Naive thymus-derived CD8-positive, alpha-beta T cell (primary cell): ENCODE data around the gene ERMARD. TPM values are rescaled to one million over a fixed set of nuclear protein-coding genes. Genes with fewer than 3 reads are reported as not detected.

Experiments
- ATAC-seq, 2 donors: fragments of 150-1000 bp; cut with Tn5 transposase in 1 of 2; sonication (Bioruptor Pico), chemical (Tn5 transposase) in 1 of 2; 1 replicate in 1 of 2; 2 replicates in 1 of 2; pipeline ENCODE4 v1.10.0; 2021; ENCODE audit warnings: mild to moderate bottlenecking in 2 of 2, moderate library complexity in 2 of 2
- POLR2A ChIA-PET: fragments of 350-600 bp; sonication (Branson Sonifier 250); formaldehyde crosslinking; loops from one replicate; lab custom pipeline; 2021; ENCODE audit warnings: antibody characterized with exemption; lab: Charles Lee
- DNase-seq, 10 donors: peaks; one replicate each; pipeline versions ENCODE4 v3.0.0 to v3.0.0-alpha.2; 2020 to 2022
- H3K27ac Mint-ChIP-seq, 10 donors: one replicate each; pipeline ENCODE4 v1.8.0; 2020 to 2022; ENCODE audit warnings: mild to moderate bottlenecking in 10 of 10, mixed read lengths in 10 of 10, moderate library complexity in 4 of 10, inconsistent platforms in 1 of 10
- H3K27me3 Mint-ChIP-seq, 5 donors: one replicate each; pipeline ENCODE4 v1.8.0; 2021 to 2022; ENCODE audit warnings: mixed read lengths in 5 of 5
- H3K36me3 Mint-ChIP-seq, 3 donors: one replicate each; pipeline ENCODE4 v1.8.0; 2020 to 2022; ENCODE audit warnings: mixed read lengths in 3 of 3, mild to moderate bottlenecking in 2 of 3, inconsistent platforms in 1 of 3
- H3K4me1 Mint-ChIP-seq, 4 donors: one replicate each; pipeline ENCODE4 v1.8.0; 2021 to 2022; ENCODE audit warnings: mixed read lengths in 4 of 4
- H3K4me3 Mint-ChIP-seq, 10 donors: one replicate each; pipeline ENCODE4 v1.8.0; 2020 to 2022; ENCODE audit warnings: mild to moderate bottlenecking in 10 of 10, mixed read lengths in 10 of 10, moderate library complexity in 6 of 10, inconsistent platforms in 1 of 10
- H3K9me3 Mint-ChIP-seq, 9 donors: one replicate each; pipeline ENCODE4 v1.8.0; 2020 to 2022; ENCODE audit warnings: mixed read lengths in 9 of 9, mild to moderate bottlenecking in 3 of 9, inconsistent platforms in 1 of 9, moderate library complexity in 1 of 9
- polyA plus RNA-seq, 3 donors: library from polyadenylated mRNA; unstranded; fragments of 300-500 nt; fragmentation: Illumina TruSeq; gene quantifications; one replicate each; pipeline ENCODE4 v1.2.3, GENCODE V29; 2021
- total RNA-seq, 8 experiments: library from RNA in 2 of 8; stranded (reverse) in 2 of 8; gene quantifications; one replicate each; pipeline ENCODE4 v1.2.3 and lab custom pipeline; 2021 to 2026

Gene ERMARD
- total and polyA plus RNA-seq, 5 experiments from 2014 or later, result 9.2 to 41.5 (median 12.4) TPM

GRCh38 chr6:169775321-169775720, 23.9 kb downstream of the ERMARD start:
- Mint-ChIP-seq H3K36me3 (peaks cover 0 to 74% (median 27%) of the 10 kb centered on the region in 3 donors), H3K4me1 (no peaks in the 10 kb centered on the region), H3K4me3 (no peak overlapping the region), H3K27ac (peak overlapping the region in 1 of 10 donors; percentile 38), H3K9me3 (peaks cover 0 to 1% (median 0%) of the 10 kb centered on the region in 9 donors), H3K27me3 (no peaks in the 10 kb centered on the region)
- ATAC-seq (no peak), DNase-seq (no peak)
- POLR2A ChIA-PET, result interaction anchor here (0.6 kb wide), 1 partner anchor 562 kb away, joined by 3 read pairs; no protein-coding TSS in a partner anchor

GRCh38 chr6:169776379-169776778, 25.0 kb downstream of the ERMARD start:
- Mint-ChIP-seq H3K27ac (no peak overlapping the region), H3K36me3 (peaks cover 8 to 76% (median 37%) of the 10 kb centered on the region in 3 donors), H3K4me1 (no peaks in the 10 kb centered on the region), H3K4me3 (no peak overlapping the region), H3K27me3 (no peaks in the 10 kb centered on the region), H3K9me3 (peaks cover 0 to 6% (median 2%) of the 10 kb centered on the region in 9 donors)
- DNase-seq, result no peak
- ATAC-seq, result no peak
- POLR2A ChIA-PET, result no interaction called here

GRCh38 chr6:169777896-169778295, 26.5 kb downstream of the ERMARD start:
- peaks cover 12 to 69% (median 34%) of the 10 kb centered on the region in 3 donors for H3K36me3 Mint-ChIP-seq
- H3K27me3 Mint-ChIP-seq, result no peaks in the 10 kb centered on the region
- no peak for ATAC-seq
- POLR2A ChIA-PET, result no interaction called here
- no peak for DNase-seq
- H3K9me3 Mint-ChIP-seq, result peaks cover 0 to 11% (median 2%) of the 10 kb centered on the region in 9 donors
- no peak overlapping the region for H3K27ac Mint-ChIP-seq
- no peaks in the 10 kb centered on the region for H3K4me1 Mint-ChIP-seq
- H3K4me3 Mint-ChIP-seq, result no peak overlapping the region

DNA sequence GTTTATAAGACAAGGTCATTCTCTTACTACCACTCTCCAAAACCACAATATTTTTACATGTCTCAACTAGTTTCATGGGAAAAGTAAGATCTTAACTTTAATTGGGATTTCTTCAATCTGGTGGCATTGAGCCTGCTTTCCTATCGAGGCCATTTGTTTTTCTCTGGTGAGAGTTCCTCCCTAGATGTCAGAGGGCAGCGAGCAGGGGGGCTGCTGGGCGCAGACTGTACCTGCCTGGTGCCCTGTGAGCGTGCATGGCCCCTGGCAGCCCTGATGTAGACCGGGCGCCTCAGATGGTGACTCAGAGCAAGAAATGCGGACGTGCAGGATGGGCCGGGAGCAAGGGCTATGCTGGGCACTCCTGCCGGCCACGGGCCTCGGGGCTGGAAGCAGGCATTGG, 27.2 kb downstream of the ERMARD start:
- Mint-ChIP-seq H3K4me1 (no peaks in the 10 kb centered on the region), H3K4me3 (no peak overlapping the region), H3K27ac (no peak overlapping the region), H3K9me3 (peaks cover 0 to 16% (median 3%) of the 10 kb centered on the region in 9 donors), H3K27me3 (no peaks in the 10 kb centered on the region), H3K36me3 (peaks cover 17 to 69% (median 38%) of the 10 kb centered on the region in 3 donors)
- POLR2A ChIA-PET, result no interaction called here
- DNase-seq (no peak), ATAC-seq (no peak)

GRCh38 chr6:169779092-169779815, 27.8 kb downstream of the ERMARD start:
- Mint-ChIP-seq H3K36me3 (peaks cover 21 to 70% (median 44%) of the 10 kb centered on the region in 3 donors), H3K9me3 (peaks cover 0 to 21% (median 3%) of the 10 kb centered on the region in 9 donors), H3K4me3 (no peak overlapping the region), H3K27ac (no peak overlapping the region), H3K4me1 (no peaks in the 10 kb centered on the region), H3K27me3 (no peaks in the 10 kb centered on the region)
- POLR2A ChIA-PET, result no interaction called here
- DNase-seq, result no peak
- ATAC-seq, result no peak

DNA sequence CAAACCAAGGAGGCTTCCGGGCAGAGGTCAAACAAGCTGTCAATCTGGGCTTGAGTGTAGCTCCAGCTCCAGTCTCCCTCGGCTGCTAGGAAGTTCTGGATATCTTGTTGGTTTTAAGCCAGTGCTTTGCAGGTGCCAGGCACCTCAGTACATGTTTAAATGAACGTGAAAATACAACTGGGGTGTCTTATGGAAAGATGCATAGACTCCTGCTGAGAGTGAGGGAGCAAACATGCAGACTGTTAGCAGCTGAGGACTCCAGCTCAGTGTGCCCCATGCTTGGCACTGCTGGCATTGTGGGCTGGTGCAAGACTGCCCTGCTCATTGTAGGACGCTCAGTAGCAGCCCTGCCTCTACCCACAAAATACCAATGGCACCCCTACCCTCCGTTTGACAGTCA, 28.5 kb downstream of the ERMARD start:
- H3K36me3 Mint-ChIP-seq, result peaks cover 21 to 71% (median 45%) of the 10 kb centered on the region in 3 donors
- ATAC-seq, result no peak
- DNase-seq, result no peak
- no peak overlapping the region for H3K4me3 Mint-ChIP-seq
- peaks cover 0 to 21% (median 3%) of the 10 kb centered on the region in 9 donors for H3K9me3 Mint-ChIP-seq
- POLR2A ChIA-PET, result no interaction called here
- H3K4me1 Mint-ChIP-seq, result no peaks in the 10 kb centered on the region
- H3K27ac Mint-ChIP-seq, result no peak overlapping the region
- no peaks in the 10 kb centered on the region for H3K27me3 Mint-ChIP-seq

- no peak overlapping the region for H3K27ac Mint-ChIP-seq
- ATAC-seq (no peak), DNase-seq (no peak)
- H3K4me3 Mint-ChIP-seq, result no peak overlapping the region
- H3K4me1 Mint-ChIP-seq, result no peaks in the 10 kb centered on the region
- H3K27me3 Mint-ChIP-seq, result no peaks in the 10 kb centered on the region
- POLR2A ChIA-PET, result no interaction called here
- H3K9me3 Mint-ChIP-seq, result peaks cover 0 to 21% (median 3%) of the 10 kb centered on the region in 9 donors
- peaks cover 21 to 67% (median 42%) of the 10 kb centered on the region in 3 donors for H3K36me3 Mint-ChIP-seq
Measured at GRCh38 chr6:169780571-169781091, 29.2 kb downstream of the ERMARD start.

DNA sequence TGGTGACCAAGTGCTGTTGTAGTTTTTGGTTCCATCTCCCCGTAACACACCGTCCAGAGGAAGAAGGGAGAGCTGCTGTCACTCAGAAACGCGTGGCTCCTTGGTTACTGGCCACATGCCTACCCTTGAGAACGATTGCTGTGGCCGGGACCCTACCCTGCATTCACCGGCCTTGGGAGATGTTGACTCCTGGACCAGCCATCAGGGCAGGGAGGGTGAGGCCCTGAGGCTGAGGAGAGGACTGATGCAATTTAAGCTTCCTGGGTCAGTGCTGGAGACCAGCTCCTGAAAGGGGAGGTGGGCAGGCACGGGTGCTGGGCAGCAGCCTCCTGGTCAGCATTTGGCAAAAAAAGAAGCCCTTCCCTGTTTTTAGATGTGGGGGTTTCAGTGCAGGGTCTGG, 31.5 kb downstream of the ERMARD start:
- Mint-ChIP-seq H3K9me3 (peaks cover 0 to 21% (median 3%) of the 10 kb centered on the region in 9 donors), H3K4me1 (no peaks in the 10 kb centered on the region), H3K27me3 (no peaks in the 10 kb centered on the region), H3K36me3 (peaks cover 21 to 47% (median 35%) of the 10 kb centered on the region in 3 donors), H3K27ac (no peak overlapping the region), H3K4me3 (no peak overlapping the region)
- POLR2A ChIA-PET, result no interaction called here
- ATAC-seq (no peak), DNase-seq (no peak)

DNA sequence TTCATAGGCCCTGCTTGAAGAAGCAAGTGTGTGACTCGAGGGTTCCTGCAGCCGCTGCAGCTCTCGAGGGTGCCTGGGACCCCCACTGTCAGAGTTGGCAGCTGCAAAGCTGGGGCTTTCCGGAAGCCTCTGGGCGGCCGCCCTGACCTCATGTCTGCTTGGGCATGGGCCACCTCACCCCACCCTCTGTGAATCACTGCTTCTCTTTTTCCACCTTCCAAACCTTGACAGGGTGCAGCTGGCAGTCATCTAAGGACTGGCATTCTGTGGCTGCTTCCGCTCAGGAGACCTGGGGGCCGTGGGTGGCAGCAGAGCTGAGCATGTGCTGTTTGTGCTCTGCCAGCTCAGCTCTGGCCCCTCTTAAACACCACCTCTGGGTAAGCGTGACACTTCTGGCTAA, 32.0 kb downstream of the ERMARD start:
- POLR2A ChIA-PET, result no interaction called here
- no peak overlapping the region for H3K27ac Mint-ChIP-seq
- H3K4me1 Mint-ChIP-seq, result no peaks in the 10 kb centered on the region
- no peaks in the 10 kb centered on the region for H3K27me3 Mint-ChIP-seq
- H3K9me3 Mint-ChIP-seq, result peaks cover 0 to 21% (median 3%) of the 10 kb centered on the region in 9 donors
- no peak for DNase-seq
- no peak overlapping the region for H3K4me3 Mint-ChIP-seq
- no peak for ATAC-seq
- peaks cover 21 to 44% (median 35%) of the 10 kb centered on the region in 3 donors for H3K36me3 Mint-ChIP-seq

DNA sequence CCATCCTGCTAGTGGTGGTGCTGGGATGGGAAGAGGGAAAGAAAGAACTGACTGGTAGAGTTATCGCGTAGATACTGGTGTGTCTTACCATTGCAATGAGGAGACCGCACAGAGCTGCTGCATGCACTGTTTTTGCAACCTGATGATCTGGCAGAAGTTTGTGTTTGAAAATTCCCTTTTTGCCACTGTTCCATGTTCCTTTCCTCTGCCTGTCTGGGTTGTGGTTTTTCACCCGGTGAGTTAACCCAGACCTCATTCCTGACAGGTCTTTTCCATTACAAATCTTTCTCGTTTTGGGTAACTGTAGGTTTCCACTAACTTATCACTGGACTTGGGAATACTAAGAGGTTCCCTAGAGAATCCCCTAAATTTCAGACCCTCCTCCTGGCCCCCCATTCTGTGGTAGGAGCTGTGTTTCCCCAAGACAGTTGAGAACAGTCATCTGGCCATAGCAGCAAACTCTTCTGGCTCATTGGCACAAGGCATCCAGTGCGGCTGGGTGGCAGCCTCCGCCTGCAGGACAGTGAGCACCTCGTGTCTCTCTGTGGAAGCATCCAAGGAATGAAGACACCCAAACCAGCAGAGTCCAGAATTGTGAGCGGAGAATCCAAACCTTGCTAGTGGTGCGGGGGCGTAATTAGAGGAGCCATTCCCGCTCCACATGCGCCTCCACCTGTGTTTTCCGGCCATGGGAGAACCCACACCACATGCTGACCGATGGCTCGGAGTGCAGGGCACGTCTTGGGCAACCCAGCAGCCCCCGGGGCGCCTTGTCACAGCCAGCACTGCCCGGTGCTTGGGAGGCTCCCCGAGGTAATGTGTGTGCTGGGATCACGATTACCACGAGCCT, 32.8 kb downstream of the ERMARD start:
- Mint-ChIP-seq H3K36me3 (peaks cover 21 to 37% (median 33%) of the 10 kb centered on the region in 3 donors), H3K4me1 (peaks cover 0 to 2% (median 0%) of the 10 kb centered on the region in 4 donors), H3K27ac (no peak overlapping the region), H3K9me3 (peaks cover 0 to 21% (median 3%) of the 10 kb centered on the region in 9 donors), H3K4me3 (no peak overlapping the region), H3K27me3 (peaks cover 0 to 3% (median 0%) of the 10 kb centered on the region in 5 donors)
- no peak for ATAC-seq
- POLR2A ChIA-PET, result no interaction called here
- no peak for DNase-seq

GRCh38 chr6:169784821-169785340, 33.5 kb downstream of the ERMARD start:
- Mint-ChIP-seq H3K36me3 (peaks cover 21 to 32% (median 31%) of the 10 kb centered on the region in 3 donors), H3K27ac (no peak overlapping the region), H3K9me3 (peaks cover 0 to 21% (median 3%) of the 10 kb centered on the region in 9 donors), H3K4me1 (peaks cover 1 to 6% (median 3%) of the 10 kb centered on the region in 4 donors), H3K4me3 (no peak overlapping the region), H3K27me3 (peaks cover 0 to 3% (median 0%) of the 10 kb centered on the region in 5 donors)
- DNase-seq (no peak), ATAC-seq (no peak)
- POLR2A ChIA-PET, result no interaction called here

- ATAC-seq, result no peak
- DNase-seq, result no peak
- Mint-ChIP-seq H3K4me1 (peaks cover 2 to 12% (median 9%) of the 10 kb centered on the region in 4 donors), H3K27me3 (peaks cover 0 to 5% (median 4%) of the 10 kb centered on the region in 5 donors), H3K27ac (no peak overlapping the region), H3K9me3 (peaks cover 0 to 21% (median 3%) of the 10 kb centered on the region in 9 donors), H3K36me3 (peaks cover 21 to 26% (median 25%) of the 10 kb centered on the region in 3 donors), H3K4me3 (no peak overlapping the region)
- POLR2A ChIA-PET, result no interaction called here
Measured at GRCh38 chr6:169785566-169785965, 34.1 kb downstream of the ERMARD start.
